ENCODE measurements around the gene PLK5.

PLK5 gene

DNA sequence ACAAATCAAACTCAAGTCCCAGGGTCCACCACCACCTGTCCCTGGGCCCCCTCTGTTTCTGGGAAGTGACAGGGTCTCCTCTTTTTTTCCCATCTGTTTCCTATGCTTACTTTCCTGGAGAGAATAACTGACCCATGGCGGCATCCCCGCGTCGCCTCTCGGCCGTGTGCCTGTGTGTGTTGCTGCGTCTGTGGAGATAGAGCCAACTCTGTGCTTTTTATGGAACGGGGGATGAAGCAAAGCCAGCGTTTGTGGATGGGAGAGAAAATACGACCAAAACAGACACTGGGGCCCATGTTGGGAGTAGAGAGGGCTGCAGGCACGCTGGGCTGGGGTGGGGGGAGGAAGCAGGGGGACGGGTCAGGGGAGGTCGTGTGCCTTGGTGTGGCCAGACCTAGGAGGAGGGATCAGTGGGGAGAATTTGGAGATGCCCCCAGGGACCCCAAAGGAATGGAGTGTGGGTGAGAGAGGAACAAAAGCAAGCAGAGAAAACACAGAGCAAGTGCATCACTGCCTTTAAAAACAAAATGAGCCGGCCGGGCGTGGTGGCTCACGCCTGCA, 16.6 kb downstream of the PLK5 start:
- TF ChIP-seq EZH2phosphoT487 (IDR thresholded peaks at IDR 0.05; ENCODE audit: borderline replicate concordance) = no peak
- TF ChIP-seq, protein P1, sequence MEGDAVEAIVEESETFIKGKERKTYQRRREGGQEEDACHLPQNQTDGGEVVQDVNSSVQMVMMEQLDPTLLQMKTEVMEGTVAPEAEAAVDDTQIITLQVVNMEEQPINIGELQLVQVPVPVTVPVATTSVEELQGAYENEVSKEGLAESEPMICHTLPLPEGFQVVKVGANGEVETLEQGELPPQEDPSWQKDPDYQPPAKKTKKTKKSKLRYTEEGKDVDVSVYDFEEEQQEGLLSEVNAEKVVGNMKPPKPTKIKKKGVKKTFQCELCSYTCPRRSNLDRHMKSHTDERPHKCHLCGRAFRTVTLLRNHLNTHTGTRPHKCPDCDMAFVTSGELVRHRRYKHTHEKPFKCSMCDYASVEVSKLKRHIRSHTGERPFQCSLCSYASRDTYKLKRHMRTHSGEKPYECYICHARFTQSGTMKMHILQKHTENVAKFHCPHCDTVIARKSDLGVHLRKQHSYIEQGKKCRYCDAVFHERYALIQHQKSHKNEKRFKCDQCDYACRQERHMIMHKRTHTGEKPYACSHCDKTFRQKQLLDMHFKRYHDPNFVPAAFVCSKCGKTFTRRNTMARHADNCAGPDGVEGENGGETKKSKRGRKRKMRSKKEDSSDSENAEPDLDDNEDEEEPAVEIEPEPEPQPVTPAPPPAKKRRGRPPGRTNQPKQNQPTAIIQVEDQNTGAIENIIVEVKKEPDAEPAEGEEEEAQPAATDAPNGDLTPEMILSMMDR (conservative IDR thresholded peaks at IDR 0.05; ENCODE audit: low read length) = no peak
- no peaks in the 10 kb centered on the region for H3K36me3 ChIP-seq (ENCODE audit: insufficient read depth, low read length)
- no peak overlapping the region for H3K4me2 ChIP-seq (ENCODE audit: low read depth, low read length, poor library complexity, severe bottlenecking)
- no peak overlapping the region for H3K9ac ChIP-seq (ENCODE audit: low read depth, low read length, poor library complexity, severe bottlenecking)
- no peaks in the 10 kb centered on the region for H3F3A ChIP-seq (ENCODE audit: low read depth)
- no peaks in the 10 kb centered on the region for H3K4me1 ChIP-seq (ENCODE audit: insufficient read depth, low read length, poor library complexity, severe bottlenecking)
- no peaks in the 10 kb centered on the region for H4K20me1 ChIP-seq (ENCODE audit: insufficient read depth, low read length, poor library complexity, severe bottlenecking)
- H3K27me3 ChIP-seq (ENCODE audit: insufficient read depth, low read length, poor library complexity, severe bottlenecking) = no peaks in the 10 kb centered on the region
- H3K4me3 ChIP-seq (ENCODE audit: low read length, poor library complexity, severe bottlenecking) = no peak overlapping the region
- no peaks in the 10 kb centered on the region for H3K9me3 ChIP-seq (ENCODE audit: insufficient read depth, low read depth, low read length)
- H3K79me2 ChIP-seq (ENCODE audit: insufficient read depth, low read length) = no peaks in the 10 kb centered on the region
- H2AFZ ChIP-seq (ENCODE audit: low read length) = no peak overlapping the region
- no peaks in the 10 kb centered on the region for H3K9me2 ChIP-seq (replicated peaks; ENCODE audit: low read depth, low read length)

DNA sequence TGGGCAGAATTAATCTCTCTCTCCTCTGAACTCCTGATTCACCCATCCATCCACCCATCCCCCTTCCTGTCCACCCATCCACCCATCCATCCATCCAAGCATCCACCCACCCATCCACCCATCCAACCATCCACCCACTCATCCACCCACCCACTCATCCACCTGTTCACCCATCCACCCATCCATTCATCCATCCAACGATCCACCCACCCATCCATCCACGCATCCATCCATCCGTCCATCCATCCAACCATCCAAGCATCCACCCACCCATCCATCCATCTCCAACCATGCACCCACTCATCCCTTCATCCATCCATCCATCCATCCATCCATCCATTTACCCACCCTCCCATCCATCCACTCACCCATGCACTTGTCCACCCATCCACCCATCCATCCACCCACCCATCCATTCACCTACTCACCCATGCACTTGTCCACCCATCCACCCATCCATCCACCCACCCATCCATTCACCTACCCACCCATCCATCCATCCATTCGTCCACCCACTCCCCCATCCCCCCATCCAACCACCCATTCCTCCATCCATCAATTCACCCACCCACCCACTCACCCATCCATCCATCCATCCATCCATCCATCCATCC, 25.6 kb downstream of the PLK5 start:
- Histone ChIP-seq H2AFZ (ENCODE audit: low read length) (no peak overlapping the region), H3K9ac (ENCODE audit: low read depth, low read length, poor library complexity, severe bottlenecking) (no peak overlapping the region), H3K27me3 (ENCODE audit: insufficient read depth, low read length, poor library complexity, severe bottlenecking) (no peaks in the 10 kb centered on the region), H4K20me1 (ENCODE audit: insufficient read depth, low read length, poor library complexity, severe bottlenecking) (no peaks in the 10 kb centered on the region), H3F3A (ENCODE audit: low read depth) (no peaks in the 10 kb centered on the region), H3K79me2 (ENCODE audit: insufficient read depth, low read length) (no peaks in the 10 kb centered on the region), H3K4me2 (ENCODE audit: low read depth, low read length, poor library complexity, severe bottlenecking) (no peak overlapping the region), H3K9me3 (ENCODE audit: insufficient read depth, low read depth, low read length) (no peaks in the 10 kb centered on the region), H3K4me3 (ENCODE audit: low read length, poor library complexity, severe bottlenecking) (no peak overlapping the region), H3K36me3 (ENCODE audit: insufficient read depth, low read length) (no peaks in the 10 kb centered on the region), H3K9me2 (replicated peaks; ENCODE audit: low read depth, low read length) (no peaks in the 10 kb centered on the region), H3K4me1 (ENCODE audit: insufficient read depth, low read length, poor library complexity, severe bottlenecking) (no peaks in the 10 kb centered on the region)
- TF ChIP-seq EZH2phosphoT487 (IDR thresholded peaks at IDR 0.05; ENCODE audit: borderline replicate concordance) = no peak
- TF ChIP-seq, protein P1 (conservative IDR thresholded peaks at IDR 0.05; ENCODE audit: low read length) = no peak

DNA sequence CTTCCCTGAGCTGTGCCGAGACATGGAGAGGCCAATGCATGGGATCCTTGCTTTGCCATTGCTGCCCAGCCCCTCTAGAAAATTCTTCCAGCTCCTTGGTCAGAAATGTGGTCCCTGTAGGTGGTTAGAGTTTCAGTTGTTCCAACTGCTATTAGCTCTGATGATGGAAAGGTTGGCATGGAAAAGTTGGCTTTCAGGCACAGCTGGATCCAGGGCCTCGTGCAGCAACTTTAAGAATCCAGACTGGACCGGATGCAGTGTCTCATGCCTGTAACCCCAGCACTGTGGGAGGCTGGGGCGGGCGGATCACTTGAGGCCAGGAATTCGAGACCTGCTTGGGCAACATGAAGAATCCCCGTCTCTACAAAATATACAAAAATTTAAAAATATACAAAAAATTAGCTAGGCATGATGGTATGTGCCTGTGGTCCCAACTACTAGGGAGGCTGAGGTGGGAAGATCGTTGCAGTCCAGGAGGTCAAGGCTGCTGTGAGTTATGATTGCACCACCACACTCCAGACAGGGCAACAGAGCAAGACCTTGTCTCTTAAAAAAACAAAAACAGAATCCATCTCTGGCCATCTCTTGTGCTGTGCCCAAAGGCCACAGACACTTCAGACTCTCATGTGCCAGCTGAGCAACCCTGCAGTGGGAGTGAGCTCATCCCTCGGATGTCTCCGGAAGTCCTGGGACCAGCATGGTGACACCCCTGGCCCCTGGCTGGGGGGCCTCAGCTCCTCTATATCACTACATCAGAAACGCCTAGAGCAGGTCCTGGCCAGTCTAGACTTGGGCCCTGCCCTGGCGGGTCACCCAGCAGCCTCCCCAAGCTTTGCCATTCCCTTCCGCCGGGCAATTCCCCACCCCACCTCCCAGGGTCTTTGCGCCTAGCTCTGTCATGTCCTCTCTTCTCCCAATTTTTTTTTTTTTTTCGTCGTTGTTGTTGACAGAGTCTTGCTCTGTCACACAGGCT, 27.5 kb downstream of the PLK5 start:
- TF ChIP-seq EZH2phosphoT487 (IDR thresholded peaks at IDR 0.05; ENCODE audit: borderline replicate concordance) = no peak
- TF ChIP-seq, protein P1 (conservative IDR thresholded peaks at IDR 0.05; ENCODE audit: low read length) = no peak
- no peaks in the 10 kb centered on the region for H3K27me3 ChIP-seq (ENCODE audit: insufficient read depth, low read length, poor library complexity, severe bottlenecking)
- no peak overlapping the region for H3K4me2 ChIP-seq (ENCODE audit: low read depth, low read length, poor library complexity, severe bottlenecking)
- H3K9ac ChIP-seq (ENCODE audit: low read depth, low read length, poor library complexity, severe bottlenecking) = no peak overlapping the region
- no peaks in the 10 kb centered on the region for H3K9me2 ChIP-seq (replicated peaks; ENCODE audit: low read depth, low read length)
- no peak overlapping the region for H2AFZ ChIP-seq (ENCODE audit: low read length)
- no peaks in the 10 kb centered on the region for H3K4me1 ChIP-seq (ENCODE audit: insufficient read depth, low read length, poor library complexity, severe bottlenecking)
- no peaks in the 10 kb centered on the region for H3K79me2 ChIP-seq (ENCODE audit: insufficient read depth, low read length)
- no peaks in the 10 kb centered on the region for H3K36me3 ChIP-seq (ENCODE audit: insufficient read depth, low read length)
- no peaks in the 10 kb centered on the region for H3K9me3 ChIP-seq (ENCODE audit: insufficient read depth, low read depth, low read length)
- no peaks in the 10 kb centered on the region for H3F3A ChIP-seq (ENCODE audit: low read depth)
- H4K20me1 ChIP-seq (ENCODE audit: insufficient read depth, low read length, poor library complexity, severe bottlenecking) = no peaks in the 10 kb centered on the region
- H3K4me3 ChIP-seq (ENCODE audit: low read length, poor library complexity, severe bottlenecking) = no peak overlapping the region
